DMS53 treated with DMSO at 0.1 percent for 48 hours (cell line): Measurements from ENCODE around the gene DIP2C.

Source experiments
- DNase-seq: peaks from one replicate; lab custom pipeline; 2025; ENCODE audit not compliant: unreplicated experiment; lab: John Stamatoyannopoulos, UW

Gene DIP2C

GRCh38 chr10:581776-582330 lies 107.6 kb downstream of the DIP2C start:
- no peak for DNase-seq

GRCh38 chr10:580778-581177 lies 108.7 kb downstream of the DIP2C start:
- DNase-seq: no peak

- DNase-seq: no peak
Observed at GRCh38 chr10:576130-576465, 113.4 kb downstream of the DIP2C start.

- DNase-seq: no peak
Observed at GRCh38 chr10:575402-576129, 113.9 kb downstream of the DIP2C start.

- DNase-seq: no peak
Observed at GRCh38 chr10:572696-573095, 116.8 kb downstream of the DIP2C start.

- no peak for DNase-seq
Observed at GRCh38 chr10:571688-572451, 117.6 kb downstream of the DIP2C start.

GRCh38 chr10:571166-571565 lies 118.3 kb downstream of the DIP2C start:
- DNase-seq: no peak

- no peak for DNase-seq
Observed at GRCh38 chr10:570628-571163, 118.8 kb downstream of the DIP2C start.

- DNase-seq: no peak
Observed at GRCh38 chr10:569961-570627, 119.4 kb downstream of the DIP2C start.

GRCh38 chr10:568848-569247 lies 120.6 kb downstream of the DIP2C start:
- DNase-seq: no peak

GRCh38 chr10:567869-568268 lies 121.6 kb downstream of the DIP2C start:
- no peak for DNase-seq

GRCh38 chr10:566241-566885 lies 123.1 kb downstream of the DIP2C start:
- no peak for DNase-seq

- no peak for DNase-seq
Observed at GRCh38 chr10:565676-566075, 123.8 kb downstream of the DIP2C start.

GRCh38 chr10:565146-565545 lies 124.3 kb downstream of the DIP2C start:
- DNase-seq: no peak

GRCh38 chr10:563827-564226 lies 125.6 kb downstream of the DIP2C start:
- DNase-seq: no peak

GRCh38 chr10:562142-562541 lies 127.3 kb downstream of the DIP2C start:
- DNase-seq: no peak

- no peak for DNase-seq
Observed at GRCh38 chr10:561721-562120, 127.7 kb downstream of the DIP2C start.

- DNase-seq: no peak
Observed at GRCh38 chr10:560314-560992, 129.0 kb downstream of the DIP2C start.

- DNase-seq: no peak
Observed at GRCh38 chr10:559767-560047, 129.8 kb downstream of the DIP2C start.

GRCh38 chr10:558891-559766 lies 130.3 kb downstream of the DIP2C start:
- no peak for DNase-seq
